HG03060 (cell line): ENCODE data around the gene UROD.
"Not testable (repeated sequence)": the region's sequence is repeated elsewhere in the genome, so short reads cannot be mapped to it uniquely, and the experiment has no call there.

Experiments used
- ATAC-seq: cut with Tn5 transposase; IDR thresholded peaks from one replicate; pipeline ENCODE4 v1.9.1; 2021; ENCODE audit warnings: low read depth, moderate number of reproducible peaks; ENCODE audit not compliant: unreplicated experiment

Gene UROD

DNA sequence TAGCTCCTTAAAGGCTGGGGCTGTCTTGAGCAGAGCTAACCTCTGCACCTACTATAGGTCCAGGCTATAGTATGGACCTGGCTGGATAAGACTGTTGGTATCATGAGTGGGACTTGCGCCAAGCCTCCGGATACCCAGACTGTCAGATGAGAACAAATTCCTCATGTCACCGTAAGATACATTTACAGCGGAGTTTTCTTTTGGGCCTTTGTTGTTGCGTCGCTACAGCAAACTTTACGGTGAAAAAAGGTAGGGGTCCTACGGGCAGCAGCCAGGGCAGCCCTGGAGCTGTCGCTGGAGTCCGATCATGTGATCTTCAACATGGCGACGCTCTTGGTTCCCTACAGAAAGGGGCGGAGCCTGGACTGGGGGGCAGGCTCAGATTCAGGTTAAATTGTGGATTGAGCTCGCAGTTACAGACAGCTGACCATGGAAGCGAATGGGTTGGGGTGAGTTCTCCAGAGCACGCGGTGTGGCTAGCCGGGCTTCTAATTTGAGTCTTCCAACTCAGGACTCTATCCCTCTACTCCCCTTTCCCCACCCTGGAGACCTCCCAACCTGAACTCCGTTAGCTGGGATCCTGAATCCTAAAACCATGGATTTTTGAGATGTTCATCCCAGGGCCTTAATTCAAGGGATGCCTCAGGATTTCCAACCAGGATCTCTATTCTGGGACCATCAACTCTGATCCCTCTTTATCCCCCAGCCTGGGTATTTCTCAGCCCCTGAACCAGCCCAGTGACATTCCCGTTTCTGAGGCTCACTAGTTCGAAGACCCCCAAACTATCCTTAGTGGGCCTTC is at the start of gene UROD:
UROD (plus strand) TSS at position 418 of the 802 bp plus-strand sequence; CDS start at position 430, 12 bp downstream.
- ATAC-seq, result peak; percentile 55

- no peak for ATAC-seq
Measured at GRCh38 chr1:44962729-44963128, 49.3 kb upstream of the UROD start.

- no peak for ATAC-seq
Measured at GRCh38 chr1:44964396-44964795, 47.7 kb upstream of the UROD start.

DNA sequence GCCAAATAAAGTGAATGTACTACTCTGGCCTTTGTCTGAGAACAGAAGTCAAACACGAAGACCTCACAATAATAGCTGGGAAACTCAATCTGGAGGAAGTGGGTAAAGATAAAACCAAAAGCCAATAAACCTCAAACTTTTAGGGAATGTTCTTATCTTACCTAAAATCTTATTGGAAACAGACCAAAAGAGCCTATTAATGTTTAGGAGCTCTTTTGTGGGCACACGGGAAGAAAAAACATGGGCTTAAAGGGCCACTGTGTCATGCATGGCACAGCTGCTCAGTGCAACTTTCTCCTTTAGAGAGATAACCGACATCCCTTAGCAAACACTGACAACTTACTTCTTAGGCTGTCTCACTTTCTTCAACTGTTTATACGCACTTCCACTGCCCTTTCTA is 41.7 kb upstream of the UROD start:
- ATAC-seq, result no peak

- ATAC-seq, result no peak
Measured at GRCh38 chr1:44973645-44974044, 38.4 kb upstream of the UROD start.

DNA sequence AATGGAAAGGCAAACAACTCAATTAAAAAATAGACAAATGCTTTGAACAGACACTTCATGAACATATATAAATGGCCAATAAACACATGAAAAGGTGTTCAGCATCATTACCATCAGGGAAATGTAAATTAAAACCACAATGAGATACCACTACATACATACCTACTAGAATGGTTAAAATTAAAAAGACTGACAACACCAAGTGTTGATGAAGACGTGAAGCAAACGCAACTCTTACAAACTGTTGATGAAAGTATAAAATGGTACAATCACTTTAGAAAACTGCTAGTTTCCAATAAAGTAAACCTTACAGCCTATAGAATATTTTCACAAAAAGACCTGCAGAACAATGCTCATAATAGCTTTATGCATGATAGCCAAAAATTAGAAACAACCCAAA is 35.8 kb upstream of the UROD start:
- no peak for ATAC-seq

- not testable (repeated sequence) for ATAC-seq
Measured at GRCh38 chr1:44977372-44977771, 34.7 kb upstream of the UROD start.

GRCh38 chr1:44985747-44986359 is 26.2 kb upstream of the UROD start:
- ATAC-seq, result no peak

DNA sequence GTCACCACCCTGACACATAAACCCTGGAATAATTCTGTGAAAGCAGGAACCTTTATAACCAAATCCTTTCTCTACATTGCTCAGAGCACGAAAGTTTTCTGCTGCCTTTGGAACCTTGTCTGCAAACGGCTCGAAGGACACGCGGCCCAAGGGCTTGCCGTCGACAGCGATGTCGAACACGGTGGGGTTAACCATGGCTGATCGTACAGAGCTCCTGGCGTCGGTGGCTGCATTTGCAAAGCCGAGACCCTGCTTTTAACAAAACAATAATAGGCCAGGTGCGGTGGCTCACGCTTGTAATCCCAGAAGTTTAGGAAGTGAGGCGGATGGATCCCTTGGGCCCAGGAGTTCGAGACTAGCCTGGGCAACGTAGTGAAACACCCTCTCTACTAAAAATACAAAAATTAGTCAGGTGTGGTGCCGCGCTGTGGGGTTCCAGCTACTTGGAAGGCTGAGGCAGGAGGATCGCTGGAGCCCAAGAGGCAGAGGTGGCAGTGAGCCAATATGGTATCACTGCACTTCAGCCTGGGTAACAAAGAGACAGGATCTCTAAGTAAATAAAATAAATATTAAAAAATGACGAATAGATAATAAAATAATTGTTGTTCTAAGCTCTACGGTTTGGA is 23.4 kb upstream of the UROD start:
- no peak for ATAC-seq

DNA sequence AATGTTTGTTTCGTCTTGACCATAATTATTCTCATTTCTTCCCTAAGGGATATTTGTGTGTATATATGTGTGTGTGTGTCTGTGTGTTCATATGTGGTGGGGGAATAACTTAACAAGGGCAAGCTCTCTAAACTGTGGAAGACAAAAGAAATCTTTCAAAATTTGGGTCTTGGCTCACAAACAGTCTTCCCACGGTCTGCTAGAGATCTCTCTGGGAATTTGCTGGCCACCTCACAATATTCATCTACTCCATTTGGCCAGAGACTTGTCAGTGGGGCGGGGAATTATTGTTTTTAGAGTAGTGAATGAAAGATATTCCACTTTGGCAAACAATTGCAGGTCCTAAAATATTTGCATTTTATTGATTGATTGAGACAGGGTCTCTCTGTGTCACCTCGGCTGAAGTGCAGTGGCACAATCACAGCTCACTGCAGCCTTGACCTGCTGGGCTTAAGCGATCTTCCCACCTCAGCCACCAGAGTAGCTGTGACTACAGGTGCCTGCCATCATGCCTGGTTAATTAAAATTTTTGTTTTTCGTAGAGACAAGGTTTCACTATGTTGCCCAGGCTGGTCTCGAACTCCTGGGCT is 17.6 kb upstream of the UROD start:
- ATAC-seq, result no peak

DNA sequence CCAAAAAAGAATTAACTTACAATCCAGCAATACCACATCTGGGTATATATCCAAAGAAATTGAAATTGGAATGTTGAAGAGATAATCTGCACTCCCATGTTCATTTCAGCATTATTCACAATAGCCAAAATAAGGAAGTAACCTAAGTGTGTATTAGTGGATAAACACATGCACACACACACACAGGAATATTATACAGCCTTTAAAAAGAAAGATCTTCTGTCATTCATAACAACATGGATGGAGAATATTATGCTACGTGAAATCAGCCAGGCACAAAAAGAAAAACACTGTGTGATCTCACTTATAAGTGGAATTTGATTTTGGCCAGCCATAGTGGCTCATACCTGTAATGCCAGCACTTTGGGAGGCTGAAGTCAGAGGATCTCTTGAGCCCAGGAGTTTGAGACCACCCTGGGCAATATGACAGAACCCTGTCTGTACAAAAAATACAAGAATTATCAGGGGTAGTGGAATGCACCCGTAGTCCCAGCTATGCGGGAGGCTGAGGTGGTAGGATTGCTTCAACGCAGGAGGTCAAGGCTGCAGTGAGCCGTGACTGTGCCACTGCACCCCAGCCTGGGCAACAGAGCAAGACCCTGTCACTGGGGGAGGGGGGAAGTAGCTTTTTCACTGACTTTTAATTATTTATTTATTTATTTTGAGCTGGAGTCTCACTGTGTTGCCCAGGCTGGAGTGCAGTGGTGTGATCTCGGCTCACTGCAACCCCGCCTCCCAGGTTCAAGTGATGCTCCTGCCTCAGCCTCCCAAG is 16.4 kb upstream of the UROD start:
- no peak for ATAC-seq

DNA sequence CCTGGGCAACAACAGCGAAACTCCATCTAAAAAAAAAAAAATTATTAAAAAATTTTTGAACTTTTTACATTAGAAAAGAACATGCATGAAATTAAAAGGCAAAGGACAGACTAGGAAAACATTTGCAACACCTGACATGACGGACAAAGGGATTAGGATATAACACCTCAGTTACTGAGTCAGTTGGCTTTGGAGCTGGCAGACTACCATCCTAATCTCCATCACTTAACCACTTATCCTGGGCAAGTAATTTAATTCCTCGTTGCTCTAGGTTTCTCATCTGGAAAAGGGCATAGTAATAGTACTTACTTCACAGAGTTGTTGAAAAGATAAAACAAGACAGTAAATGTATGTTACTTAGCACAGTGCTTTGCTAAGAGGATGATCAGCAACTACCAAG is 12.8 kb upstream of the UROD start:
- ATAC-seq, result no peak

DNA sequence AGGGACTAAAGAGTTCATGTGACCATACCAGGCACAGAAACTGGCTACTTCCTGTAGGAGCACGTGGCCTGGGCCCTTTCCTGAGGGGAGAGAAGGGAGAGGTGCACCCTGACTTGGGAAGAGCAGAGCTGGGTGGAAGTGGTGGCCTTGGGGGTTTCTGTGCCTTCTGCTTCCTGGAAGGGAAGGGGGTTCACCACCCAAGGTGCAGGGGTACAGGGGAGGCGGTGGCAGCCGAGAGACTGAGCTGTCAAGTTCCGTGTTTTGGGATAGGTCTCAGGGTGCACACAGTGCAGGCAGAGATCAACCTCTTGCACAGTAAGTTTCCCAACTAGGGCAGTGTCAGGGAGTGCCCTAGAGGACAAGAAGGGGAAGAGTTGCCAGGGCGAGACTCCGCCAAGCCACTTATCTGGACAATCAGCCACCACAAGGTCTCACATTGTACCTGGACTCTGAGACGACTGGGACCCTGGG is 11.0 kb upstream of the UROD start:
- no peak for ATAC-seq

DNA sequence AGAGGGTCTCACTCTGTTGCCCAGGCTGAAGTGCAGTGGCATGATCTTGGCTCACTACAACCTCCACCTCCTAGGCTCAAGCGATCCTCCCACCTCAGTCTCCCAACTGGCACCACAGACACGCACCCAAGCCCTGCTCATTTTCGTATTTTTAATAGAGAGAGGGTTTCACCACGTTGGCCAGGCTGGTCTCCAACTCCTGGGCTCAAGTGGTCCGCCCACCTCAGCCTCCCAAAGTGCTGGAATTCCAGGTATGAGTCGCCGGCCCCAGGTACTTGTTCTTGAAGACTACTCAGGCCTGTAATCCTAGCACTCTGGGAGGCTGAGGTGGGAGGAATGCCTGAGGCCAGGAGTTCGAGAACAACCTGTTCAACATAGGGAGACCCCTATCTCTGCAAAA is 10.5 kb upstream of the UROD start:
- not testable (repeated sequence) for ATAC-seq

- ATAC-seq, result no peak
Measured at GRCh38 chr1:45002650-45003645, 9.1 kb upstream of the UROD start.

DNA sequence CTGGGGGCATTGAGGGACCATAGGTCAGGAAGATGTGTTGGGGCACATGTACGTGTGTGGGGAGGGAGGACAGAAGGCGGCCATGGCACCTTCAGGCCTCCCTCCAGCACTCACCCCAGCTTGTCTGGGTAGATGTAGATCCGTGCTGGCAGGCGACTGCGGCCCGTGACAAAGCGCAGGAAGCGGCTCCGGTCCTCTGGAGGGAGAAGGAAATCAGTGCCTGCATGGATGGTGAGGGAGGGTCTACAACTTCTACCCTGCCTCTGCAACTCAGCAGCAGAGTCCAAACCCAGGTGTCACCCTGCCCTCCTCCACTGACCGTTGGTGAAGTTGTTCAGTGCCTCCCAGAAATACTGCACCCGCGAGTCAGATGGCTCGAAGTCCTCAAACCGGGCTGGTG is 8.3 kb upstream of the UROD start:
- no peak for ATAC-seq

GRCh38 chr1:45004281-45004920 is 7.7 kb upstream of the UROD start:
- ATAC-seq, result no peak

DNA sequence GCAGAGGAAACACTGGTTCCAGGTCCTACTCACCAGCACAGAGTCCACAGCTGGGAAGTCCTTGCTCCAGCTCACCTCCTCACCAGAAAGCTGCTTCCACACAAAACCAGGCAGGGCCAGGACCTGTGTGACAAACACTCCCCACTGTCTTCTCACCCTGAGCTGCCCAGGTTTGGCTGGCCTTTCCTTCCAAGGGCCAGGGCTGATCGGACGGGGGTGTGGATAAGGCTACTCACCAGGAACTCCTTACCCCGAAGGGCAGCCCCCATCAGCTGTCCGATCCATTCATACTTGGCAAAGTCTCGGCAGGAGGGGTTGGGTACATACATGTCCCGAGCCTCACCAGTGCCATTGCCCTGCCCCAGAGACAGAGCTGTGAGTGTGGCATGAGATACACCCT is 6.3 kb upstream of the UROD start:
- ATAC-seq, result no peak

DNA sequence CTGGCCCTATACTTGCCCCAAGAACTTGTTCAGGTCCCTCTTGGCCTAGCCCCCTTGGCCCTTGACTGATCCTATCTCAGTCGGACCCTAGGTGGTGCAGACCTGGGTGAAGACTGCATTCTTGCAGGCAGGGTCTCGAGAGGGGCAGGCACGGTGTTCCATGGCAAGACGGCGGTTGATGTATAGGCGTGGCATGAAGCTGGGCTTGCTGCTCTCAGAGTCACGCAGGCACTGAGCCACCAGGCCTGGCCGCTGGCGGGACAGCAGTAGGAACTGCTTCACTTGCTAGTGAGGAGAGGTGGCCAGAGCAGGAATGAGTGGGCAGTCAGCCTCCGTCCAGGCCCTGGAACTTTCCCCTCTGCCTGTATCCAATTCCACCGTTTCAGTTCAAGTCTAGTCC is 4.7 kb upstream of the UROD start:
- no peak for ATAC-seq
